Heart left ventricle (tissue), 16 donors: Measurements from ENCODE around the gene ULBP3. TPM values are rescaled to one million over a fixed set of nuclear protein-coding genes. Genes with fewer than 3 reads are reported as not detected.

Experiments used
- ATAC-seq, 4 donors: fragments of 200-7000 bp; cut with Tn5 transposase; one replicate each; pipeline ENCODE4 v1.9.1; 2020 to 2022; ENCODE audit warnings: moderate library complexity in 4 of 4, mild to moderate bottlenecking in 3 of 4, moderate number of reproducible peaks in 1 of 4
- DNase-seq, 5 donors: peaks; one replicate each; pipeline ENCODE4 v3.0.0-alpha.2; 2020
- H3K27ac ChIP-seq, 12 donors: fragments of 200-600 bp; sonication (generic) in 4 of 12; one replicate each; pipeline versions ENCODE4 v1.5.0 to v1.8.0; 2016 to 2022; ENCODE audit warnings: mild to moderate bottlenecking in 2 of 12
- H3K27me3 ChIP-seq, 9 donors: fragments of 200-600 bp; sonication (generic) in 2 of 9; one replicate each; pipeline versions ENCODE4 v1.5.1 to v1.8.0; 2016 to 2022; ENCODE audit warnings: mild to moderate bottlenecking in 3 of 9
- H3K36me3 ChIP-seq, 9 donors: fragments of 200-600 bp; sonication (generic) in 2 of 9; one replicate each; pipeline versions ENCODE4 v1.5.0 to v1.8.0; 2018 to 2022; ENCODE audit warnings: mild to moderate bottlenecking in 2 of 9
- H3K4me1 ChIP-seq, 12 donors: fragments of 200-600 bp; sonication (generic) in 4 of 12; one replicate each; pipeline versions ENCODE4 v1.5.0 to v1.8.0; 2016 to 2022; ENCODE audit warnings: mild to moderate bottlenecking in 3 of 12
- H3K4me3 ChIP-seq, 12 donors: fragments of 200-600 bp; sonication (generic) in 4 of 12; one replicate each; pipeline versions ENCODE4 v1.5.0 to v1.8.0; 2017 to 2022; ENCODE audit warnings: mild to moderate bottlenecking in 9 of 12, moderate library complexity in 4 of 12
- H3K9me3 ChIP-seq, 12 donors: fragments of 200-600 bp; sonication (generic) in 4 of 12; one replicate each; pipeline versions ENCODE4 v1.5.0 to v1.8.0; 2016 to 2022; ENCODE audit warnings: mild to moderate bottlenecking in 1 of 12
- POLR2A ChIP-seq, 2 donors: fragments of 450-650 bp; IDR thresholded peaks; one replicate each; pipeline ENCODE4 v1.6.1; 2017; ENCODE audit warnings: antibody characterized with exemption in 2 of 2, mild to moderate bottlenecking in 2 of 2, moderate library complexity in 2 of 2
- WGBS, 4 donors: extraction: QIAGEN DNeasy Blood & Tissue Kit in 2 of 4; methylation state at CpG; one replicate each; pipeline versions ENCODE4 v1.1.5 to v1.1.7; 2013 to 2018; 5-methylcytosine and 5-hydroxymethylcytosine counted together
- intact Hi-C, 10 donors: fragments of 100-400 bp; cut with DNase I; formaldehyde crosslinking; loops; one replicate each; pipeline versions ENCODE4 v1.11.1 to v1.14.2; 2022
- polyA plus RNA-seq, 2 donors: library from polyadenylated mRNA; stranded (reverse); fragments of 200-250 nt; gene quantifications; one replicate each; pipeline ENCODE4 v1.2.3, GENCODE V29; 2013
- total RNA-seq, 9 donors: library from RNA; depleted of rRNA in 2 of 9; stranded (reverse); fragments of >200 nt in 2 of 9; fragmentation: NEBNext Ultra II Directional in 3 of 9; extraction: Animal tissue kit (Norgen Biotek cat#: 25700) in 3 of 9; gene quantifications; one replicate each; pipeline versions ENCODE4 v1.1.0 to v1.2.4, GENCODE V29; 2016 to 2023
- TF ChIP-seq, protein P1 (sequence below), 12 donors: fragments of 200-600 bp; sonication (generic) in 4 of 12; IDR thresholded peaks; one replicate each; pipeline versions ENCODE4 v1.5.0 to v1.8.0; 2018 to 2022; ENCODE audit warnings: antibody characterized with exemption in 12 of 12, mild to moderate bottlenecking in 5 of 12
- donor health status: ischemic (EF 13 %, LVEDD 7.1; RV severe dilation, severe dysfunction).
- donor health status: healthy with polysubstance abuse.
- donor health status: DM: no; HTN: yes; CAD: no.
- donor health status: DM: no; HTN: no; CAD: no.
- donor health status: ischemic (EF 25% LVEDD 6.9; RV normal size, moderate dysfunction).
- donor health status: ischemic (EF 25% LVEDD 5.7; RV mildly dilated, moderate dysfunction).
- donor health status: healthy.
- donor health status: DM: yes; HTN: yes; CAD: no.
- donor health status: ischemic (EF 35%, LVEDD 5.7; RV mildly dilated, moderate dysfunction).
- donor health status: nonischemic (EF 11% LVEDD 7.7; RV severe dilation, severe dysfunction).
- donor health status: DM: yes; HTN: yes; CAD: no.
- donor health status: PGD.
- donor health status: ischemic (EF 29% LVEDD 5.4; RV normal size, mild dysfunction).
- donor health status: nonischemic (EF 23%, LVEDD 6.1; RV moderate dilation, normal function).

The ULBP3 gene
- total and polyA plus RNA-seq, 11 donors: 0.72 to 3.6 (median 1.3) TPM; not detected in 1

DNA sequence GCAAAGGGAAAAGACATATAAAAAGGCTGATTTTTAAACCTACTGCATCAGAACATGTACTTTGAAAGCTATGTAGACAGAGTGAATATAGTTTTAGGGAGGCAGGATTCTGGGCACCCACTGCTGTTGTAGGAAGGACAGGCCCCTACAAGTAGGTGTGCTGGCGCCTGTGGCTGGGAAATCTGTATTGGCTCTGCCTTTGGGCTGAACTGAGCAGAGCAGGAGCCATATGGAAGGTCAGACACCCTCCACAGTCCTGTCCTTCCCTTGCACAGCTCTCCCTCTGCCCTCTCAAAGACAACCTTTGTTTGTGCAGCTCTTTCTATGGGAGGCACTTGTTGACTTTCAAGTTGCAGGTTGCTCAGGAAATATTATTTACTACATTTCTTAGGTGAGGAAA is 18.4 kb upstream of the ULBP3 start:
- H3K4me1 ChIP-seq: no peaks in the 10 kb centered on the region
- ATAC-seq (no peak), DNase-seq (no peak)
- H3K36me3 ChIP-seq: no peaks in the 10 kb centered on the region
- no peaks in the 10 kb centered on the region for H3K9me3 ChIP-seq
- TF ChIP-seq POLR2A (IDR thresholded peaks at IDR 0.05): no peak
- TF ChIP-seq, protein P1, sequence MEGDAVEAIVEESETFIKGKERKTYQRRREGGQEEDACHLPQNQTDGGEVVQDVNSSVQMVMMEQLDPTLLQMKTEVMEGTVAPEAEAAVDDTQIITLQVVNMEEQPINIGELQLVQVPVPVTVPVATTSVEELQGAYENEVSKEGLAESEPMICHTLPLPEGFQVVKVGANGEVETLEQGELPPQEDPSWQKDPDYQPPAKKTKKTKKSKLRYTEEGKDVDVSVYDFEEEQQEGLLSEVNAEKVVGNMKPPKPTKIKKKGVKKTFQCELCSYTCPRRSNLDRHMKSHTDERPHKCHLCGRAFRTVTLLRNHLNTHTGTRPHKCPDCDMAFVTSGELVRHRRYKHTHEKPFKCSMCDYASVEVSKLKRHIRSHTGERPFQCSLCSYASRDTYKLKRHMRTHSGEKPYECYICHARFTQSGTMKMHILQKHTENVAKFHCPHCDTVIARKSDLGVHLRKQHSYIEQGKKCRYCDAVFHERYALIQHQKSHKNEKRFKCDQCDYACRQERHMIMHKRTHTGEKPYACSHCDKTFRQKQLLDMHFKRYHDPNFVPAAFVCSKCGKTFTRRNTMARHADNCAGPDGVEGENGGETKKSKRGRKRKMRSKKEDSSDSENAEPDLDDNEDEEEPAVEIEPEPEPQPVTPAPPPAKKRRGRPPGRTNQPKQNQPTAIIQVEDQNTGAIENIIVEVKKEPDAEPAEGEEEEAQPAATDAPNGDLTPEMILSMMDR (IDR thresholded peaks at IDR 0.05): no peak
- H3K27me3 ChIP-seq: peaks cover 0 to 20% (median 0%) of the 10 kb centered on the region in 9 donors
- H3K27ac ChIP-seq: no peak overlapping the region
- 97 to 100% (median 100%) methylated on average over 1 of the region's 1 CpG for WGBS, 4 donors
- H3K4me3 ChIP-seq: no peak overlapping the region
- intact Hi-C loops: loop anchor here in 4 of 10 donors (10.0 kb wide), 1 partner anchor 727 kb away; no protein-coding TSS in a partner anchor

DNA sequence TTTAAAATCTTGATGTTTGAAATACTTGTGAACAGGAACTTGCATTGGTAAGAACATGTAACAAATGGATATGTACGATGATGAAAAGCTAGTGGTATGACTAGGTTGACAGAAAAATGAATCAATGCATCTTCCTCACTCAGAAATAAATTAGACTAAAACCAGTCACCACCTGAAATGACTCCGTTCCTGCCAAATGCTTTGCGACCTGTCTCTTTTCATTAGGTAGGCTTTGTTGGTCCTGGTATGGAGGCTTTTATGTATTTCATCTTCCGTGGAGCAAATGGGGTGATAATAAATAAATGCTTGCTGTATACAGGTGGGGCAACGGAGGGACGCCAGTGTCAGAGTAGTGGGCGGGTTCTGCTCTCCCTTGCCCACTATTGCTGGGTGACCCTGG is 17.1 kb upstream of the ULBP3 start:
- intact Hi-C loops: loop anchor here in 4 of 10 donors (10.0 kb wide), 1 partner anchor 729 kb away; no protein-coding TSS in a partner anchor
- DNase-seq (no peak), ATAC-seq (no peak)
- no peaks in the 10 kb centered on the region for H3K4me1 ChIP-seq
- H3K27ac ChIP-seq: no peak overlapping the region
- peaks cover 0 to 20% (median 0%) of the 10 kb centered on the region in 9 donors for H3K27me3 ChIP-seq
- TF ChIP-seq POLR2A (IDR thresholded peaks at IDR 0.05): no peak
- TF ChIP-seq, protein P1 (IDR thresholded peaks at IDR 0.05): no peak
- H3K36me3 ChIP-seq: no peaks in the 10 kb centered on the region
- H3K9me3 ChIP-seq: no peaks in the 10 kb centered on the region
- WGBS, 4 donors: 91 to 95% (median 91%) methylated on average over 7 of the region's 7 CpGs
- H3K4me3 ChIP-seq: no peak overlapping the region

DNA sequence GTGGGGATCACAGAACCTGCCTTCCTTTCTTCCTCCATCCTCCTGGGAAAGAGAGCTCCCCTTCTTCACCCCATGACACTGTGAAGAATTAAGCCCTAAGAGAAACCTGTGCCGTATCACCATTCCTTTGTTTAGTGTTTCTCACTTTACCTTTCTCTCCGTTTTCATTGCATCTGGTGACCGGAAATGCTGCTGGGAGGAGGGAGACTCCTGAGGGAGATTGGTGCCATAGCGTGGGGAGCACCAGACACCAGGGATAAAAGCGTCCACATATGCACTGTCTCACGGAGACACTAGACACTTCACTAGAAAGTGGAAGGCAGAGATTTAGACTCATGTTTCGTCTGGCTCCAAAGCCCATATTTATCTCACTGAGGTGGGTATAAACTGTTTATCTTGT is 15.5 kb upstream of the ULBP3 start:
- intact Hi-C loops: loop anchor here in 8 of 10 donors (2.0 to 10.0 kb wide), 6 partner anchors 58 to 733 kb away; partner anchors contain the start of gene PPP1R14C (in 1 of the 8)
- WGBS, 4 donors: 79 to 88% (median 87%) methylated on average over 7 of the region's 7 CpGs

DNA sequence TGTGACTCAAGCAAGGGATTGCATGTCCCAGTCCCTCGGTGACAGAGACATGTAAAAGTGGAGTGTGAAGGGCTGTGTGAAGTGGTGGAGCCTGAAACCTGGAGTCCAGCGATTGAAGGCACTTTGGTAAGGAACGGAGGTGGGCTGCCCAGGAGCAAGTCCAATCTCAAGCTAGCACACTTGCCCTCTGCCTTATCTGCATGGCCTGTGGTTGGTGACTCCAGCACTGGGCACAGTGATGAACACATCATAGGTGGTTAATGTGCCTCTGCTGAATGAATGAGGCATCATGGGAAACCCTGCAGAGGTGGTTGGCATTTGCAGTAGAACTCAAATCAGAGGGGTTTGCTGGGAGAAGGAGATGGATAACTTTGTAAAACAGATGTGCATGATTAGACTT is 14.9 kb upstream of the ULBP3 start:
- 82 to 94% (median 87%) methylated on average over 3 of the region's 3 CpGs for WGBS, 4 donors
- Histone ChIP-seq H3K27ac (no peak overlapping the region), H3K4me1 (no peaks in the 10 kb centered on the region), H3K27me3 (peaks cover 0 to 20% (median 0%) of the 10 kb centered on the region in 9 donors), H3K36me3 (no peaks in the 10 kb centered on the region), H3K9me3 (no peaks in the 10 kb centered on the region), H3K4me3 (no peak overlapping the region)
- no peak for TF ChIP-seq POLR2A (IDR thresholded peaks at IDR 0.05)
- intact Hi-C loops: loop anchor here in 8 of 10 donors (2.0 to 10.0 kb wide), 6 partner anchors 58 to 733 kb away; partner anchors contain the start of gene PPP1R14C (in 1 of the 8)
- no peak for ATAC-seq
- DNase-seq: no peak

More for the DNA sequence above, 15.5 kb upstream of the ULBP3 start:
- H3K36me3 ChIP-seq: no peaks in the 10 kb centered on the region
- TF ChIP-seq, protein P1 (IDR thresholded peaks at IDR 0.05): no peak
- no peak overlapping the region for H3K4me3 ChIP-seq
- no peak overlapping the region for H3K27ac ChIP-seq
- ATAC-seq (no peak), DNase-seq (no peak)
- H3K27me3 ChIP-seq: peaks cover 0 to 20% (median 0%) of the 10 kb centered on the region in 9 donors
- no peaks in the 10 kb centered on the region for H3K9me3 ChIP-seq
- no peaks in the 10 kb centered on the region for H3K4me1 ChIP-seq

DNA sequence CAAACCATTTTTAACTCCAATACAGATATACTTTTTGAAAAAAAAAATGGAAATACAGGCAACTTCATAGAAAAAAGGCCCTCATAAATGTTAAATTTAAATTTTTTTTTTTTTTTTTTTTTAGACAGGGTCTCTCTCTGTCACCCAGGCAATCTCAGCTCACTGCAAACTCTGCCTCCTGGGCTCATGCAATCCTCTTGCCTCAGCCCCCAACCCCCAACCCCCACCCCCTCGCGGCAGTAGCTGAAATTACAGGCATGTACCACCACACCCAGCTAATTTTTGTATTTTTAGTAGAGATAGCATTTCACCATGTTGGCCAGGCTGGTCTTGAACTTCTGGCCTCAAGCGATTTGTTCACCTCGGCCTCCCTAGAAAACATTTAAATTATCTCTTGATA is 12.8 kb upstream of the ULBP3 start:
- 73 to 76% (median 76%) methylated on average over 4 of the region's 4 CpGs for WGBS, 4 donors
- no peak overlapping the region for H3K4me3 ChIP-seq
- no peaks in the 10 kb centered on the region for H3K9me3 ChIP-seq
- peaks cover 0 to 20% (median 0%) of the 10 kb centered on the region in 9 donors for H3K27me3 ChIP-seq
- ATAC-seq (no peak), DNase-seq (no peak)
- no peaks in the 10 kb centered on the region for H3K4me1 ChIP-seq
- H3K27ac ChIP-seq: no peak overlapping the region
- intact Hi-C loops: loop anchor here in 9 of 10 donors (2.0 to 10.0 kb wide), 8 partner anchors 61 to 736 kb away; partner anchors contain the start of gene PPP1R14C (in 1 of the 9)
- TF ChIP-seq, protein P1 (IDR thresholded peaks at IDR 0.05): no peak
- no peak for TF ChIP-seq POLR2A (IDR thresholded peaks at IDR 0.05)
- no peaks in the 10 kb centered on the region for H3K36me3 ChIP-seq
